ENCODE measurements around the gene FCAMR. TPM values are rescaled to one million over a fixed set of nuclear protein-coding genes. Genes with fewer than 3 reads are reported as not detected.
A peak's percentile ranks its signal among the peaks of the same experiment; 100 is the strongest.

Gene FCAMR, protein sequence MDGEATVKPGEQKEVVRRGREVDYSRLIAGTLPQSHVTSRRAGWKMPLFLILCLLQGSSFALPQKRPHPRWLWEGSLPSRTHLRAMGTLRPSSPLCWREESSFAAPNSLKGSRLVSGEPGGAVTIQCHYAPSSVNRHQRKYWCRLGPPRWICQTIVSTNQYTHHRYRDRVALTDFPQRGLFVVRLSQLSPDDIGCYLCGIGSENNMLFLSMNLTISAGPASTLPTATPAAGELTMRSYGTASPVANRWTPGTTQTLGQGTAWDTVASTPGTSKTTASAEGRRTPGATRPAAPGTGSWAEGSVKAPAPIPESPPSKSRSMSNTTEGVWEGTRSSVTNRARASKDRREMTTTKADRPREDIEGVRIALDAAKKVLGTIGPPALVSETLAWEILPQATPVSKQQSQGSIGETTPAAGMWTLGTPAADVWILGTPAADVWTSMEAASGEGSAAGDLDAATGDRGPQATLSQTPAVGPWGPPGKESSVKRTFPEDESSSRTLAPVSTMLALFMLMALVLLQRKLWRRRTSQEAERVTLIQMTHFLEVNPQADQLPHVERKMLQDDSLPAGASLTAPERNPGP
- total RNA-seq, result not detected

DNA sequence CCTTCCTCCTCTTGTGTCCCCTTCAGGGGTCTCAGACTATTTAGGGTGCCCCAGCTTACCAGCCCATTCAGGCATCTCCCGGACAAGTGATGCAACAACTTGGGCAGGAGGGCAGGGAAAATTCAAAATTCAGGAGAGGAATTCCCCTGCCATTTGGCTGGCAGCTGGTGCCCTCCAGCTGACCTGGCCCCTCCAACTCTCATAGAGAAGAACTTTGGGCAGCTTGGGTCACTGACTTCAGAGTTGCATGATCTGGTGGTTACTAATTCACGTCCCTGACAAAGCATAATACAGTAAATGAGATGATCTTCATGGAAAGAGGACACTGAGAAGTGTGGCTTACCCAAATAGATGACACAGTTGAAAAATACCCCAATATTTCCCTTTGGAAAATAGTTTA, at the start of gene FCAMR:
Gene FCAMR (minus strand): TSS at position 15 of the 400 bp plus-strand sequence. CDS start 335 bp downstream, outside the sequence.
- Mint-ChIP-seq H3K9me3 (no peaks in the 10 kb centered on the region), H3K27ac (no peak within 1 kb of the TSS), H3K4me3 (no peak within 1 kb of the TSS), H3K27me3 (peaks cover 22 to 25% of the 10 kb centered on the region in 2 donors), H3K4me1 (ENCODE audit: low read depth in 2 of 2) (peaks cover 14% of the 10 kb centered on the region in 2 donors), H3K36me3 (no peaks in the 10 kb centered on the region)
- DNase-seq (ENCODE audit: low spot score), result no peak
- no peak for ATAC-seq

DNA sequence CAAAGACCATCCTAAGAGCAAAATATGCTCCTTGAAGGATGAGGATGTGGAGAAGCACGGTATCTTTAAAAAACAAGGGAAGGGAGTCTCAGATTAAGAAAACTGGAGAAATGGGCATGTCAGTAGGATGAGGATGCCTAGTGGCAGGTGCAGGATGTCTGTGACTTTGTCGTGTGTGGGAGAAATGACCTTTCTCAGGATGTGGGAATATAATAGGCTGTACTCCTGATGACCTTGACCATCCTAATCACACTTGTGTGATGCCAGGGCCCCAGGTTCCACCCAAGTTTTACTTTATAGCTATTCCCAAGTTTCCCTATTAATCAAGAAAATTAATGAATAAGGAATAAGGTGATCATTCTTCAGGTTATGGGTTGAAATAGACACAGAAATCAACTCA, 49.4 kb upstream of the FCAMR start:
- H3K27me3 Mint-ChIP-seq, result peaks cover 22 to 28% of the 10 kb centered on the region in 2 donors
- H3K4me1 Mint-ChIP-seq (ENCODE audit: low read depth in 2 of 2), result no peaks in the 10 kb centered on the region
- ATAC-seq, result no peak
- no peak for DNase-seq (ENCODE audit: low spot score)
- H3K36me3 Mint-ChIP-seq, result no peaks in the 10 kb centered on the region
- H3K27ac Mint-ChIP-seq, result no peak overlapping the region
- no peaks in the 10 kb centered on the region for H3K9me3 Mint-ChIP-seq
- no peak overlapping the region for H3K4me3 Mint-ChIP-seq

DNA sequence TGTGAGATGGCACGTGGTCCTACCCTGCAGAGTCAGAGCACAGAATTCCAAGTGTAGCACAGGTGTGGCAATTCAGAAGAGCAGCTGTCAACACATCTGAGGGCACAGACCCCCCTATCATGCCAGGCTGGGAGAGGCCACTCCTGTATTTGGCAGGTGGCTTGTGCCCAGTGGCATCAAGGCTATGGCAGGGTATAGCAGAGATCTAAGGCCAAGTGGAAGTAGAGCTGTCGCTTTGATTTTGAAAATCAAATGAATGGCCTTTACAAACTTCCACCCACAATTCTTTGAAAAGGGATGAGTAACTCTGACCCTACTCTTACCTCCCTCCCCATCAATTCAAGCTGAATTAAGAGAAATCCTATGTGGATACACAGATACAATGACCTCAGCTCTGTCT, 48.9 kb upstream of the FCAMR start:
- DNase-seq (ENCODE audit: low spot score), result no peak
- H3K27me3 Mint-ChIP-seq, result peaks cover 24 to 33% of the 10 kb centered on the region in 2 donors
- no peak overlapping the region for H3K4me3 Mint-ChIP-seq
- H3K36me3 Mint-ChIP-seq, result no peaks in the 10 kb centered on the region
- no peak overlapping the region for H3K27ac Mint-ChIP-seq
- H3K9me3 Mint-ChIP-seq, result no peaks in the 10 kb centered on the region
- H3K4me1 Mint-ChIP-seq (ENCODE audit: low read depth in 2 of 2), result no peaks in the 10 kb centered on the region
- no peak for ATAC-seq

DNA sequence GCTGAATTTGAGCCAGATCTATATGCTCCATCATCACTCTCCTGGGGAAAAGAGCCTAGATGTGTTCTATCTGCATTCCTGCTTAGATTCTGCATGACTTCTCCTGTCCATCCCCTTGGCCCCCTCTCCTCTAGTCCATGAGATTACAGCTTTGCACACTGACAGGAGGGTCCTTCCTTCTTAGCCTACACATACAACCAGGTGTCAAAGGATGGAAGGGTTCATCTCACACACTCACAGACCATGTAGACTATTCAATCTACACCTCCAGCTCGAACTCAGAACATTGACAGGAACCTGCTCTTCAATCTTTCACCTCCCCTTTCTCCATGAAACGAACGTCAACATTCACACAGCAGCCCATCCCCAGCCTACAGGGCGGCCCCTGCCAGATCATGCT, 48.4 kb upstream of the FCAMR start:
- no peak for DNase-seq (ENCODE audit: low spot score)
- no peak overlapping the region for H3K4me3 Mint-ChIP-seq
- ATAC-seq, result no peak
- H3K36me3 Mint-ChIP-seq, result no peaks in the 10 kb centered on the region
- H3K4me1 Mint-ChIP-seq (ENCODE audit: low read depth in 2 of 2), result no peaks in the 10 kb centered on the region
- no peak overlapping the region for H3K27ac Mint-ChIP-seq
- H3K9me3 Mint-ChIP-seq, result no peaks in the 10 kb centered on the region
- peaks cover 24 to 38% of the 10 kb centered on the region in 2 donors for H3K27me3 Mint-ChIP-seq

DNA sequence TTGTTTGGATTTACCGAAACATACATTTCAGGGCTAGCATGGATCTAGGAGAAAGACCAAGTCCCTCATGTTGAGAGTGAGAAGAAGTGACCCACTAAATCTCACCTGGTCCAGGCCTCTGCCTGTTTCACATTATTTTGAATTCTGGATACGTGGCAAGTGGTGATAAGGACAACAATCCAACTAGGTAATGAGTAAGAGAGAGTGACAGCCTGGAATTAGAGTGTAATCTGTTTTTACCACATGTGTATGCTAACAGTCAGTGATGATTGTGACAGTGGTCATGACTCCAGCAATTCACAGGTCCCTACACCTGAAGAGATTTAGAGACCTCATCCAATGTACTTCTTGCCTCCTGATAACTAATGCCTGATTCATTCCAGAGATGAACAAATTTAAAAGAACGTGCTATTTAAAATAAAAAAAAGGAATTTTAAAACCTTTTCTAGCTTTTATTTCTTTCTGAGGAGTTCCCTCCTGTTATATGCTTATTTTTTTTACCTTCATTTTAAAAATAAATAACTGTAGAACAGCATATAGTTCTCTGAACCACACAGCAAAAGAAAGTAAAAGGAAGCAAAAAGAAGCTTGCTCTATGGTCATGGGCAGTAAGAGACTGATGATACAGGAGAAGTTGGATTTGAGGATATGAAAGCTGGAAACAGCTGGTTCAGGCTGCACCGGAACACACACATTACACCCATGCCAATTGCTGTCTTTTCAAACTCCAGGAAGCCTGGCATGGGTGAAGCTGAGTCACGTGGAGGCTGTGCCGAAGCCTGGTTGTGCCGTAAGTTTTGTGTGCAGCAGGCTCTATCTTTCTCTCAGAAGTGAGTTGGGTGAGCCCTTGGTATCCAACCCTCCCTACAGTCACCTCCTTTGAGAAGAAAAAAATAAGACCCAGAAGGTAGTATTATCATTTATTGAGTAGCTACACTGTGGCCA, 47.6 kb upstream of the FCAMR start:
- Mint-ChIP-seq H3K4me1 (ENCODE audit: low read depth in 2 of 2) (no peaks in the 10 kb centered on the region), H3K36me3 (no peaks in the 10 kb centered on the region), H3K9me3 (no peaks in the 10 kb centered on the region), H3K4me3 (no peak overlapping the region), H3K27ac (no peak overlapping the region), H3K27me3 (peaks cover 30 to 45% of the 10 kb centered on the region in 2 donors)
- DNase-seq (ENCODE audit: low spot score) (no peak), ATAC-seq (no peak)

DNA sequence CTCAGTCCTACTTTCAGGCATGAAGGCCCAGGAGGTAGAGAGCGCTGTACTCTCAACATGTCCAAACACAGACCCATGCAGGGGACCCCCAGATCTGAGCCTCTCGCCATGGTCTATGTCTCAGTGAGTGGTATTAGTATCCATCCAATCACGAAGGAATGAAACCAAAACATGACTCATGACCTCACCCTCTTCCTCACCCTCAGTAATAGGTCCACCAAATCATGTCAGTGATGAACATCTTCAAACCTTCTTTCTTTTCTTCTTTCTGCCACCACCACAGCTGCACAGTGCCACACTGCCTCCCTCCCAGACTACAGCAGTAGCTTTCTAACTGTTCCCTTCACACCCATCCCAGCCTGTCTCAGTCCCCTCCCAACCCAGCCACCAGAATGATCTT, 45.5 kb upstream of the FCAMR start:
- Mint-ChIP-seq H3K4me3 (no peak overlapping the region), H3K27ac (no peak overlapping the region), H3K36me3 (no peaks in the 10 kb centered on the region), H3K4me1 (ENCODE audit: low read depth in 2 of 2) (no peaks in the 10 kb centered on the region), H3K9me3 (no peaks in the 10 kb centered on the region), H3K27me3 (peaks cover 43 to 61% of the 10 kb centered on the region in 2 donors)
- peak; percentile 11 to 18 for ATAC-seq
- no peak for DNase-seq (ENCODE audit: low spot score)

DNA sequence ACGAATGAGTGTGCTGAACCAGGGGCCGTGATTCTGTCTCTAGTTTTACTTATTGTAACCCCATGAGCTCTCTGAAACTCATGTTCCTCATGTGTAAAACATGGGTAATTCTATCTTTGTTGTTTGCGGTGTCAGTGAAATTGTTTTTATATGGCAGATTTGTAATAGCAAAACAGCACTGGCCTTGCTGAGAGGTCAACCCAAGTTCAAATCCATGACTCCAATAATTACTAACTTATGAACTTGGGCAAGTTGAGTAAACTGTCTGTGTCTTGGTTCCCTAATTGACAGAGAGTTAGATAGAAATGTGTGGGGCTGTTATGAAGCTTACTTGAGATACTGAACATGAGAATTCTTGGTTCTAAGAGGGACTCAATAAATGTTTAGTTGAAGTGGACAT, 44.5 kb upstream of the FCAMR start:
- Mint-ChIP-seq H3K9me3 (no peaks in the 10 kb centered on the region), H3K27ac (no peak overlapping the region), H3K27me3 (peaks cover 44 to 59% of the 10 kb centered on the region in 2 donors), H3K4me1 (ENCODE audit: low read depth in 2 of 2) (no peaks in the 10 kb centered on the region), H3K36me3 (no peaks in the 10 kb centered on the region), H3K4me3 (no peak overlapping the region)
- ATAC-seq, result no peak
- no peak for DNase-seq (ENCODE audit: low spot score)

DNA sequence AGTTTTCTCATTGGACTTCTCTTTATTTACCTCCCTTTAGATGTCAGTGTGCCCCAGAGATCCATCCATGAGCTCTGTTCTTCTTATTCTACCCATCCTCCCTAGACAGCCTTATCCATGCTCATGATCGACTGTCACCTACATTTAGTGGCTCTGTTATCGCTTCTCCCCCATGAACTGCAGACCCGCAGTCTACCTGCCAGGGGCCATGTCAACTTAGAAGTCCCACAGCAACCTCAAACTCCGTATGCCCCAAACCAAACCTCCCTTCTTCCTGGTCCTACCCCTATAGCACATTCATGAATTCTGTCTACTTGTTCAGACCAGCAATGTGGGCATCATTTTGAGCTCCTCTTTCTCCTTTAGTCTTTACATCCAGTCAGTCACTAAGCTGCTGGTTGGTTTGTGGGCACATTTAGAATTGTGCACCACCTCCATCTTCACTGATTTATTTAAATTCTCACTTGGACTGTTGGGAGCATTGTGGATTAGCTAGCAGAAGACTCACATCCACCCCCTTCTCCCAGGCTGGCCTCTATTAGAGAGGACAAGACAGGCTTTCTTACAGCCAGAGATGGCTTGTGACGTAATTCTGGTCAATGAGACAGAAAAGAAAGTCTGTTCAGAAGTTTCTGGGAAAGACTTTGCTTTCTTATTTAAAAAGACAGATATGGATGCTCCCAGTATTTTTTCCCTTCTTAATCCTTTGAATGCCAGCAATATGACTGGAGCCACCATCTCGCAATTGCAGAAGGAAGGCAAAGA, 43.2 kb upstream of the FCAMR start:
- Mint-ChIP-seq H3K36me3 (no peaks in the 10 kb centered on the region), H3K4me3 (no peak overlapping the region), H3K27ac (no peak overlapping the region), H3K4me1 (ENCODE audit: low read depth in 2 of 2) (no peaks in the 10 kb centered on the region), H3K27me3 (peaks cover 37 to 59% of the 10 kb centered on the region in 2 donors), H3K9me3 (no peaks in the 10 kb centered on the region)
- ATAC-seq (no peak), DNase-seq (ENCODE audit: low spot score) (no peak)

DNA sequence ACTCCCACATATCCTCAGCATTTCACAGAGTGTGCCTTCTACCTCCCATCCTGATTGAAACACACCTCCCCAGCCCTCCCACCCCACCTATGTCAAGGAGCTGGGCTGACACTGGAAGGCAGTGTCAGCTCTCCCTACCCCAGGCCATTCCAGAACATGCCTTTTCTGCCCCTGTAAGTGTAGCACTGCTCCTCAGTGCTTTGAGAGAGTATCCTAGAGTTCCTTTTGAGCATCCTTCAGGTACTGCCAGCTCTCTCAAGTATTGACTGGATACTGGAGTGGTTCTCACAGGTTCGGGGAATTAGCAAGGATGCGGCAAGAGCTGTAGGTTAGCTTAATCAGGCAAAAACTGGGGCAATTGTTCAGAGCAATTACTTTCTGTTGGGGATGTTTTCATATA, 40.5 kb upstream of the FCAMR start:
- H3K4me1 Mint-ChIP-seq (ENCODE audit: low read depth in 2 of 2), result no peaks in the 10 kb centered on the region
- ATAC-seq (no peak), DNase-seq (ENCODE audit: low spot score) (no peak)
- H3K27ac Mint-ChIP-seq, result no peak overlapping the region
- no peaks in the 10 kb centered on the region for H3K36me3 Mint-ChIP-seq
- no peaks in the 10 kb centered on the region for H3K9me3 Mint-ChIP-seq
- no peak overlapping the region for H3K4me3 Mint-ChIP-seq
- peaks cover 37 to 50% of the 10 kb centered on the region in 2 donors for H3K27me3 Mint-ChIP-seq

DNA sequence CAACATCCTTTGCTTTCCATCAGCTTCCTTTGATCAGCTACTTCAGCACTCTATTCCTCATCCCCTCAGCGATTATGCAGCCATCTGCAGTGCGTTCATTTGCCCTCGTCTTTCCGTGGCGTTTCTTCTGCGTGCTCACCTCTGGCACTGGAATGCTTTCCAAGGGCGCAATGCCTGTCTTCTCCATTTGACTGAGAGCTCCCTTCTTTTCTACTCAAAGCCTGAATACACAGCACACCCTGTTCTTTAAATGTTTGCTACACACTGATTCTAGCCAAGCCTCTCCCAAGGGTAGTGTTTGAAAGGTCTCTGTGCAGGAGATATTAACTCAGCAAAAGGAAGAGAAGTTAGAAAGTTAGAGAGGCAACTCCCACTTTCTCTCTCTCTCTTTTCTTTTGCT, 39.7 kb upstream of the FCAMR start:
- no peaks in the 10 kb centered on the region for H3K9me3 Mint-ChIP-seq
- peaks cover 36 to 51% of the 10 kb centered on the region in 2 donors for H3K27me3 Mint-ChIP-seq

DNA sequence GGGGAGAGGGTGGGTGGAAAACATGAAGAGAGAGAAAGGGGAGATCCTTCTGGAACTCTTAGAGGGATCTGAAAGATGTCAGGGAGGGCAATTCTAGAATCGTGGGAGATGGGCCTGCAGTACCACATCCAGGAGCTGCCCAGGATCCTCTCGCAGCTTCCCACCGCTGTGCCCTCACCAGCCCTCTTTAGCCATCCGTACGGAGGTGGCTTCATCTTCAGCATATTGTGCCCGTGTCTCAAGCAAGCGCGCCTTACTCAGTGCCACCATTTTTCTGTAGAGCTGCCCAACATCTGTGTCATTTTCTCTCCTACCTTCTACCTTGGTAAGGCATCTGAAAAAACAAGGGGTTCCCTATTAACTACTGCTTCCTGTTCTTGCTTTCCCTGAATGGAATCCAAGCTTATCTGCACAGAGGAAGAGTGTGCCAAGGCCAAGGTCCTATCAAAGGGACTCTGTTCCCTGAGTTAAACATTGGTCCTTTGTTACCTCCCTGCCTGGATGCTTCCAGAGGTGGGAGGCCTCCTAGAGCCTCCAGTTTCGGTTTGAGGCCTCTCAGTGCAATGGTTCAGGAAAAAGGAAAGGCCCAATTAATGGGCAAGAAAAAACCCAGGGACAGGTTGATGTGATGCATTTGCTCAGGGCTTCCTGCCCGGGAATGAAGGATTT, 39.1 kb upstream of the FCAMR start:
- Mint-ChIP-seq H3K27ac (no peak overlapping the region), H3K9me3 (no peaks in the 10 kb centered on the region), H3K27me3 (peaks cover 33 to 49% of the 10 kb centered on the region in 2 donors), H3K4me3 (no peak overlapping the region), H3K4me1 (ENCODE audit: low read depth in 2 of 2) (peaks cover 0 to 5% of the 10 kb centered on the region in 2 donors), H3K36me3 (no peaks in the 10 kb centered on the region)
- ATAC-seq (no peak), DNase-seq (ENCODE audit: low spot score) (no peak)

More for the DNA sequence above, 39.7 kb upstream of the FCAMR start:
- Mint-ChIP-seq H3K4me3 (no peak overlapping the region), H3K27ac (no peak overlapping the region), H3K4me1 (ENCODE audit: low read depth in 2 of 2) (peaks cover 0 to 2% of the 10 kb centered on the region in 2 donors), H3K36me3 (no peaks in the 10 kb centered on the region)
- DNase-seq (ENCODE audit: low spot score), result no peak
- ATAC-seq, result no peak

DNA sequence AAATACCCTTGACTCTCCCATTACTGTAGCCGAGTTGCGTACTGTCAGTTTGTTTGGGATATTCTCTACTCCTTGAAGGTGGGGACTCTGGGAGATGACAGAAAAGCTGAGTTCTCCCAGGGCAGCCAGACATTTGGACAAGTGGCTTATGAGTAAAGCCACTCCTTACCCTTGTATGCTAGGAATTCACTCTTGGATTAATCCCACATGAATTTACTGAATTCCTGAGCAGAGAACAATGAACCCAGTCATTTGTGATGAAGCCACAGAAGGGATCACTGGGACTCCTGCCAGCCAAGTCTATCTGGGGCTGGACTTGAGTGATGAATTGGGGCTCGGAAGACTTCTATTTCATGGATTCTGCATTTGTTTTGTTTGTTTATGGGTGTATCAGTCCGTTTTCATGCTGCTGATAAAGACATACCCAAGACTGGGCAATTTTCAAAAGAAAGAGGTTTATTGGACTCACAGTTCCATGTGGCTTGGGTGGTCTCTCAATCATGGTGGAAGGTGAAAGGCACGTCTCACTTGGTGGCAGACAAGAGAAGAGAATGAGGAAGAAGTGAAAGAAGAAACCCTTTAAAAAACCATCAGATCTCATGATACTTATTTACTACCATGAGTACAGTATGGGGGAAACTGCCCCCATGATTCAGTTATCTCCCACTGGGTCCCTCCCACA, 37.2 kb upstream of the FCAMR start:
- Mint-ChIP-seq H3K27ac (no peak overlapping the region), H3K27me3 (peaks cover 25 to 32% of the 10 kb centered on the region in 2 donors), H3K36me3 (no peaks in the 10 kb centered on the region), H3K9me3 (no peaks in the 10 kb centered on the region), H3K4me1 (ENCODE audit: low read depth in 2 of 2) (peaks cover 0 to 5% of the 10 kb centered on the region in 2 donors), H3K4me3 (no peak overlapping the region)
- DNase-seq (ENCODE audit: low spot score), result no peak
- no peak for ATAC-seq

Data from natural killer cell treated with Interleukin-12 subunit alpha and Interleukin-12 subunit beta and Interleukin-15 and Interleukin-18, amount 100 ng/mL, for 72 hours (primary cell).